NB4 (cell line): ENCODE measurements around the gene NHERF1.

Source experiments
- DNase-seq: peaks from one replicate; pipeline ENCODE4 v3.0.0; 2010; ENCODE audit warnings: low read depth
- H3K4me3 ChIP-seq: one replicate; pipeline ENCODE4 v1.5.1; 2011; ENCODE audit warnings: mild to moderate bottlenecking, low read depth, low read length, moderate library complexity
- MYC ChIP-seq: IDR thresholded peaks from 2 replicates; pipeline ENCODE4 v1.6.1; 2011; ENCODE audit warnings: low read depth, low read length
- POLR2A ChIP-seq: IDR thresholded peaks from 2 replicates; pipeline ENCODE4 v1.6.1; 2011; ENCODE audit warnings: mild to moderate bottlenecking; ENCODE audit not compliant: insufficient read length; ENCODE audit errors: extremely low read depth
- TF ChIP-seq, protein P1 (sequence below): IDR thresholded peaks from one replicate; pipeline ENCODE4 v1.5.1; 2012; ENCODE audit warnings: low read depth, low read length
- TF ChIP-seq, protein P2 (sequence below): IDR thresholded peaks from 2 replicates; pipeline ENCODE4 v1.6.1; 2011; ENCODE audit warnings: low read depth, low read length

The NHERF1 gene

GRCh38 chr17:74711058-74711824, 37.2 kb upstream of the NHERF1 start:
- DNase-seq = no peak

DNA sequence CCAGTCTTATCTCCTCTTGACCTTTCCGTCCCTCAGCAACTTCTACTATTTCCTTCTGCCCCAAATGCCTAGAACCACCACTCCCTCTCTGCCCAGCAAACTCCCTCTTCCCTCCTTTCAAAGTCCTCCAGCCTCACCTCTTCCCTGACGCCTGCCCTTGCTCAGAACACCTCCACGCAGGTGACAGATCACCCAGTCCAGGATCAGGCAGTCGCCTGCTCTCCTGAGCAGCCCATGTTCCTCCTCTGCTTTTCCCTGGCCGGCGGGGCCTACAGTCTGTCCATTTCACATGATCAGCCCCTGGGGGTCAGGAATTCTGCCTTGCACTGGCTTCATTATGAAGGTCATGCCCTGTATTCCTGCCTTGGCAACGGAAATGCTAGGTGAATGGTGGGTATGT, 36.1 kb upstream of the NHERF1 start:
- no peak for DNase-seq

More at GRCh38 chr17:74711058-74711824, 37.2 kb upstream of the NHERF1 start:
- H3K4me3 ChIP-seq = no peak overlapping the region
- TF ChIP-seq, protein P1, sequence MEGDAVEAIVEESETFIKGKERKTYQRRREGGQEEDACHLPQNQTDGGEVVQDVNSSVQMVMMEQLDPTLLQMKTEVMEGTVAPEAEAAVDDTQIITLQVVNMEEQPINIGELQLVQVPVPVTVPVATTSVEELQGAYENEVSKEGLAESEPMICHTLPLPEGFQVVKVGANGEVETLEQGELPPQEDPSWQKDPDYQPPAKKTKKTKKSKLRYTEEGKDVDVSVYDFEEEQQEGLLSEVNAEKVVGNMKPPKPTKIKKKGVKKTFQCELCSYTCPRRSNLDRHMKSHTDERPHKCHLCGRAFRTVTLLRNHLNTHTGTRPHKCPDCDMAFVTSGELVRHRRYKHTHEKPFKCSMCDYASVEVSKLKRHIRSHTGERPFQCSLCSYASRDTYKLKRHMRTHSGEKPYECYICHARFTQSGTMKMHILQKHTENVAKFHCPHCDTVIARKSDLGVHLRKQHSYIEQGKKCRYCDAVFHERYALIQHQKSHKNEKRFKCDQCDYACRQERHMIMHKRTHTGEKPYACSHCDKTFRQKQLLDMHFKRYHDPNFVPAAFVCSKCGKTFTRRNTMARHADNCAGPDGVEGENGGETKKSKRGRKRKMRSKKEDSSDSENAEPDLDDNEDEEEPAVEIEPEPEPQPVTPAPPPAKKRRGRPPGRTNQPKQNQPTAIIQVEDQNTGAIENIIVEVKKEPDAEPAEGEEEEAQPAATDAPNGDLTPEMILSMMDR = no peak
- TF ChIP-seq MYC = no peak
- no peak for TF ChIP-seq POLR2A
- TF ChIP-seq, protein P2, sequence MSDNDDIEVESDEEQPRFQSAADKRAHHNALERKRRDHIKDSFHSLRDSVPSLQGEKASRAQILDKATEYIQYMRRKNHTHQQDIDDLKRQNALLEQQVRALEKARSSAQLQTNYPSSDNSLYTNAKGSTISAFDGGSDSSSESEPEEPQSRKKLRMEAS = no peak

GRCh38 chr17:74712756-74713155, 35.7 kb upstream of the NHERF1 start, which contains the start of gene CD300LF:
Gene CD300LF, minus strand, starts transcription at chr17:74712923. Its CDS starts 57 bp downstream, at chr17:74712866.
- peak; percentile 84 for DNase-seq
- TF ChIP-seq, protein P1 = no peak
- TF ChIP-seq, protein P2 = no peak
- TF ChIP-seq MYC (no peak), POLR2A (no peak)
- H3K4me3 ChIP-seq = peak within 1 kb of the TSS; percentile 47

More for the DNA sequence above, 36.1 kb upstream of the NHERF1 start:
- TF ChIP-seq POLR2A (no peak), MYC (no peak)
- TF ChIP-seq, protein P1 = no peak
- TF ChIP-seq, protein P2 = no peak
- peak overlapping the region; percentile 47 for H3K4me3 ChIP-seq

GRCh38 chr17:74713171-74713755, 35.2 kb upstream of the NHERF1 start:
- DNase-seq = peak; percentile 43
- H3K4me3 ChIP-seq = no peak overlapping the region
- no peak for TF ChIP-seq MYC

DNA sequence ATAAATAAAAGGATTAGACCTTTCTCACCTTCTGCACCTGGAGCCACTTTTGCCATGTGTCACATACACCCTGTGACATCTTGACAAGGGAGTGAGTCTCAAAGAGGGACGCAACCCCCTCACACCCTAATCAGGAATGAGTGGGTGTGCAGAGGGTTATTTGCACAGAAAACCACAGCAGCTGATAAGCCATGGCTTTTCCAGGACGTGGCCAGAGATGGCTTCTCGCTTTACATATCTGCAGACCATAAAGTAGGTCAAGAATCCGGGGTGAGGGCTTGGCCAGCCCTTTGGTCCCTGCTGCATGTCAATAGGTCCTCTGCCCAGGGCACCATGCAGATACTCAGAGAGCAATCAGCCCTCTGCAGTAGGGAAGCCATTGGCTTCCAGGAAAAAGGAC, 33.3 kb upstream of the NHERF1 start:
- TF ChIP-seq POLR2A (no peak), MYC (no peak)
- TF ChIP-seq, protein P2 = no peak
- TF ChIP-seq, protein P1 = no peak
- DNase-seq = peak; percentile 18
- no peak overlapping the region for H3K4me3 ChIP-seq

- no peak for DNase-seq
- no peak overlapping the region for H3K4me3 ChIP-seq
- no peak for TF ChIP-seq POLR2A
- TF ChIP-seq, protein P2 = no peak
- TF ChIP-seq MYC = no peak
- TF ChIP-seq, protein P1 = no peak
Measured at GRCh38 chr17:74720506-74720905, 27.9 kb upstream of the NHERF1 start.
